HG03342 (cell line): ENCODE results near the gene ODAM.
"Not testable (repeated sequence)": the region's sequence is repeated elsewhere in the genome, so short reads cannot be mapped to it uniquely, and the experiment has no call there.

Experiments used
- ATAC-seq: cut with Tn5 transposase; IDR thresholded peaks from one replicate; pipeline ENCODE4 v1.9.1; 2021; ENCODE audit warnings: mild to moderate bottlenecking, moderate library complexity; ENCODE audit not compliant: unreplicated experiment

Gene ODAM

GRCh38 chr4:70221389-70221788 is 25.9 kb downstream of the ODAM start:
- not testable (repeated sequence) for ATAC-seq

- ATAC-seq, result not testable (repeated sequence)
Observed at GRCh38 chr4:70221818-70222217, 26.3 kb downstream of the ODAM start.

- ATAC-seq, result no peak
Observed at GRCh38 chr4:70225824-70226223, 30.3 kb downstream of the ODAM start, which contains the start of gene FDCSP. Gene FDCSP (plus strand): TSS chr4:70226124. CDS start chr4:70231195, 5,071 bp downstream.

GRCh38 chr4:70236125-70236524 is 40.6 kb downstream of the ODAM start:
- ATAC-seq, result no peak

- ATAC-seq, result no peak
Observed at GRCh38 chr4:70239131-70239883, 43.8 kb downstream of the ODAM start.

- no peak for ATAC-seq
Observed at GRCh38 chr4:70239884-70240591, 44.5 kb downstream of the ODAM start.

GRCh38 chr4:70242297-70242696 is 46.8 kb downstream of the ODAM start, which contains the start of gene CSN3:
Gene CSN3 (plus strand): TSS chr4:70242597. CDS start chr4:70244820, 2,223 bp downstream.
- ATAC-seq, result not testable (repeated sequence)

GRCh38 chr4:70243091-70243490 is 47.6 kb downstream of the ODAM start:
- no peak for ATAC-seq

GRCh38 chr4:70251250-70251944 is 55.9 kb downstream of the ODAM start:
- no peak for ATAC-seq

- ATAC-seq, result no peak
Observed at GRCh38 chr4:70251945-70252277, 56.4 kb downstream of the ODAM start.
